ENCODE measurements around the gene KRT8.
A peak's percentile ranks its signal among the peaks of the same experiment; 100 is the strongest.

Gene KRT8

GRCh38 chr12:52925717-52926595 is 21.1 kb upstream of the KRT8 start:
- DNase-seq (ENCODE audit: low read depth), result no peak

GRCh38 chr12:52924764-52925716 is 20.2 kb upstream of the KRT8 start:
- DNase-seq (ENCODE audit: low read depth), result no peak

DNA sequence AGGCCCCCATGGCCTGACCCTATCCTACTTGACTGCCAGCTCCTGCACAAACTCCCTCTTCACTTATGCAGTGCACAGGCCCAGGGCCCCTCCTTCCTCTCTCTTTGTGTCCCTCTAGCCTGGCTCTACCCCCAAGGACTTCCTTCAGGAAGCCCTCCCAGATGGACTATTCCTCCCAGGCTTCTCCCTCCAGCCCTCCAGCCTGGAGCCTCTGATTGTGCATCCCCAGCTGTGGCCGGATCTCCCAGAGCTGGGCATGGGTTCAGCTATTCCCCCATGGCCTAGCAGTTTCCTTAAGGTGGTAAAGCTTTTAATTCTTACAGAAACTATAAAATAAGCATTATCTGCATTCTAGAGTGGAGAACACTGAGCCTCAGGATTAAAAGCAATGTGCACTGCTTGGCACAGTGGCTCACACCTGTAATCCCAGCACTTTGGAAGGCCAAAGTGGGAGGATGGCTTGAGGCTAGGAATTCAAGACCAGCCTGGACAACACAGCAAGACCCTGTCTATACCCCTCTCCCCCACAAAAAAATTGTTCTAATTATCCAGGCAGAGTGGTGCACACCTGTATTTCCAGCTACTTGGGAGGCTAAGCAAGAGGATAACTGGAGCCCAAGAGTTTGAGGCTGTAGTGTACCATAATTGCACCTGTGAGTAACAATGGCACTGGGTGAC is 16.8 kb upstream of the KRT8 start:
- DNase-seq (ENCODE audit: low read depth), result no peak

DNA sequence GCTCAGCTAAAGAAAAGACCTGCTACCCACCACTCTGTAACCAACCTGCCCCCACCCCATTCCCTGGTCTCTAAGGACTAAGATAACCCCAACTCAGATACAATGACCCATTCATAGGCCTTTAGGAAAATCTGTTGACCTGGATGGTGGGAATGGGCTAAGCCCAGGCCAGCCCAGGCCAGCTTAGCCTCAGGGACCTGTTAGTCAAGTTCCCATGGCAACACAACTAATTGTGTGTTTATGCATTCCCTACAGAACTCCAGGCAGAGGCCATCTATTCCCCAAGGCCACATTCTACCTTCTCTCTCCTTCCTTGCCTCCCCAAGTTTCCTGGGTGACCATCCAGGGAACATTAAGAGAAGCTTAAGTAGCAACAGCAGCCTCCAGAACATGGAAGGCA is 16.1 kb upstream of the KRT8 start:
- DNase-seq (ENCODE audit: low read depth), result no peak

DNA sequence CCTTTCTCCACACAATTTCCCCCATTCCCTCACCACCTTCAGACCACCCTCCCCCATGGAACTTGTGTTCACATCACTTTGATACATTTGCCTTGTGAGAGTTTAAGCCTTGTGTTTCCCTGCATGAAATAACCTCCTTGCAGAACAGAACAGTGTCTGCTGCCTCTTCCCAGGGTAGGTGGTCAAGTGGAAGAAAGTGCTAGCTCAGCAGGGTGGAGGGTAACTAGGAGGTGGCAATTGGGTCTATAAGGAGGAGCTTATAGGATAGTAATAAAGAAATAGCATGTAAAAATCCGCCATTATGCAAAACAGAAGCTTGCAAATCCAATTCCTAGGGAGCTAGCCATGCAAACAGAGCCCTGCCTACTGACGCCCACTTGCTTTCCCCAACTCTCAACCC is 13.9 kb upstream of the KRT8 start:
- DNase-seq (ENCODE audit: low read depth), result no peak

GRCh38 chr12:52918351-52918750 is 13.5 kb upstream of the KRT8 start:
- no peak for DNase-seq (ENCODE audit: low read depth)

DNA sequence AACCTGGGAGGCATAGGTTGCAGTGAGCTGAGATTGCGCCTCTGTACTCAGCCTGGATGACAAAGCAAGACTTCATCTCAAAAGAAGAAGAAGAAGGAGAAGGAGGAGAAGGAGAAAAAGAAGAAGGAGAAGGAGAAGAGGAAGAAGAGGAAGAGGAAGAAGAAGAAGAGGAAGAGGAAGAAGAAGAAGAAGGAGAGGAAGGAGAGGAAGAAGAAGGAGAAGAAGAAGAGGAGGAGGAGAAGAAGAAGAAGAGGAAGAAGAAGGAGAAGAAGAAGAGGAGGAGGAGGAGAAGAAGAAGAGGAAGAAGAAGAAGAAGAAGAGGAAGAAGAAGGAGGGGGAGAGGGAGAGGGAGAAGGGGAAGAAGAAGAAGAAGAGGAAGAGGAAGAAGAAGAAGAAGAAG is 12.9 kb upstream of the KRT8 start:
- DNase-seq (ENCODE audit: low read depth), result no peak

DNA sequence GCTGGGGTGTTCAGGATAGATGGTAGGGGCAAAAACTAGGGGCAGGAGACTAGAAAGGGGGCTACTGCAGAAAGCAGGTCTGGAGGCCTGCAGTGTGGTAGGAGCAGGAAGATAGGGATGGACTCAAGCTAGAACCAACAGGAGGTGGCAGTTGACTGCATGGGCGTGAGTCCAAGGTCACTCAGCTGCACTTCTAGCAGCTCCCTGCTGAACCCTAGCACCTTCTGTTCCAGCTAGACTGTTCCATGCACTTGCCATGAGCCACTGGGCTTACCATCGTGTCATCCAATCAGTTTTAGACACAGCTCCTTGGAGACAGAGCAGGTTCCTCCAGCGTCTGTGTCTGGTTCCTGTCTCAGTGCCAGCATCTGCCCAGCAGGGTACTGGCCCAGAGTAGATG is 11.3 kb upstream of the KRT8 start:
- DNase-seq (ENCODE audit: low read depth), result no peak

GRCh38 chr12:52915637-52916036 is 10.8 kb upstream of the KRT8 start:
- DNase-seq (ENCODE audit: low read depth), result no peak

- no peak for DNase-seq (ENCODE audit: low read depth)
Observed at GRCh38 chr12:52914576-52915121, 9.8 kb upstream of the KRT8 start.

GRCh38 chr12:52913431-52913821 is 8.6 kb upstream of the KRT8 start:
- DNase-seq (ENCODE audit: low read depth), result no peak

DNA sequence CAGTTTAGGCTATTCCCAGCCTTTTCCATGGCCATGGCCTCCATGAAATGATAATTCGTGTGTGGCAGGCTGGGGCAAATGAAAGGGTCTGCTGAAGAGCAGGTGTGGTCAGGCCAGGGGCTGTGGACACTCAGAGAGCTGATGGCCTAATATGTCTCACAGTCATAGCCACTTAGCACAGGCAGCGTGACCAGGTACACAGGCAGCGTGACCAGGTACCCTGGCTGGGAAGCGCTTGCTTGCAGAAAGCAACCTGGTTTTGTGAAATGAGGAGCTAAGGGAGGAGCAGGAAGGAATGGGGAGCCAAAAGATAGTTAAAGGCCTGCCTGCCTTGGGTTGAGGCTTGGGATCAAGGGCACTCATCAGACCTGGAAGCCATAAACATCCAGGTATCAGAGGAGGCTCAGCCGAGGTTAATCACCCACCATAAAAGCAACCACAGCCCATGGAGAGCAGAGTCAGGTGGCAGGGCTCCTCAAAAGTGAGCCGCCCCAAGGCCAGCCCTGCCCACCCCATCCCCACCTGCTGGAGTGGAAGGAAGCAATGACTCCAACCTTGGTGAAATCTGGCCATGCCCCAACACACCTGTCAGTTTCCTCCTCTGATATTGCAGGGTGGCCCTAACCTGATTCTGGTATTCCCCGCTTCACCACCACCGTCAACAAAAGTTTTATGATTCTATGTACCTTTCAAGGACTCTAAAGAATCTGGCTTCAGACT is 8.0 kb upstream of the KRT8 start:
- no peak for DNase-seq (ENCODE audit: low read depth)

GRCh38 chr12:52910248-52910883 is 5.5 kb upstream of the KRT8 start:
- no peak for DNase-seq (ENCODE audit: low read depth)

GRCh38 chr12:52909796-52910195 is 4.9 kb upstream of the KRT8 start:
- DNase-seq (ENCODE audit: low read depth), result no peak

GRCh38 chr12:52909331-52909730 is 4.5 kb upstream of the KRT8 start:
- DNase-seq (ENCODE audit: low read depth), result no peak

DNA sequence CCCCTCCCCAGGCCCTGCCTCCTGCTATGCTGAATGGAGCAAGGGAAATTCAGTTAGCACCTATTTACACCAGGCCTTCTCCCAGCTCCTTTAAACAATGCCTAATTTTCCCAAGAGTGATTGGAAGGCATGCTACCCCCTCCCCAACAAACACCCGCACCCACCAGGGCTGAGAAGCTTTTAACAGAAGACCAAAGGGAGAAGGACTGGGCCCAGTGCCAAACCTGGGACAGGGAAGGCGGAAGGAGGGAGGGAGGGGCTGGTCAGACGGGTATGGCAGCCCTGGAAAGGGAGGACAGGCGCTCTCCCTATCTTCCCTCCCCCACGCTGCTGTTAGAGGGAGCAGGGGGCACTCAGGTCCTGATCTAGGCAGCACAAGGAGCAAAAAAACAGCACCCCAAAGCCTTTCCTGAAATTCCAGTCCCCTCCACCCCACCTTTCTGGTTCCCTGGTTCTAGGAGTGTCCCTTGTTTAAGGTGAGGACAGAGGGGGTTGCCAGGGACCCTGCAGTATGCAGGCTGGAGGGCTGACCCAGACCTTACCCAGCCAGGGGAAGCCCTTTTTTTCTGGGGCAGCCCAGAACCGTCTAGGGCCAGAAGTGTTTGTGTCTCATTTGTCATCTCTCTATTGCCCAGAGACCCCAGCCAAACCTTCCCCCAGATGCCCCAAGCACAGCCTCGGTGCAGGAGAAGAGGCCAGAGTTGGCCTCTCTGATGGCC is 2.4 kb upstream of the KRT8 start:
- DNase-seq (ENCODE audit: low read depth), result no peak

DNA sequence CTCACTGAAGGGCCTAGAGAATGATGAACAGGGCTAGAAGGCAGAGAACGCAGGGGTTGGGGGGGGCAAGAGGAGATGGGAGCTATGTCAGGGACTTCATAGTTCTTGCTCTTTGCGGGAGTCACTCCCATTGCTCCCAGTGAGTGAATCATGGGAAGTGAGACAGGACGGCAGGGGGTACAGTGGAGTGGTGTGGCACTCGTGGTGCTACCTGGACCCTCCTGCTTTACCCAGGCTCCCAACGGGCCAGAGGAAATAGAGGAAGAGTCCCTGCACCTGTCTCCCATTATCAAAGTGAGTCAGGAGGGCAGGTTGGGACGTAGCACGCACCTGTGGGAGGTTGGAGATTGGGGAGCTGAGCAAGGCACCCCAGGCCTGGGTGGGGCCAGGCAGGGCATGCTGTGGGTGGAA is 1.3 kb upstream of the KRT8 start:
- DNase-seq (ENCODE audit: low read depth), result no peak

- DNase-seq (ENCODE audit: low read depth), result no peak
Observed at GRCh38 chr12:52903855-52904508, 894 bp downstream of the KRT8 start.

GRCh38 chr12:52903285-52903854 is 1.5 kb downstream of the KRT8 start:
- DNase-seq (ENCODE audit: low read depth), result peak; percentile 58
